Mononuclear cell (primary cell): ENCODE results near the gene C6orf62. TPM values are rescaled to one million over a fixed set of nuclear protein-coding genes. Genes with fewer than 3 reads are reported as not detected.
A peak's percentile ranks its signal among the peaks of the same experiment; 100 is the strongest.
"Not testable (repeated sequence)": the region's sequence is repeated elsewhere in the genome, so short reads cannot be mapped to it uniquely, and the experiment has no call there.

Experiments used
- H3K27me3 ChIP-seq: 2 replicates; pipeline ENCODE4 v1.6.0; 2011; ENCODE audit warnings: low read length, control low read depth; ENCODE audit not compliant: insufficient read depth
- H3K4me1 ChIP-seq: 2 replicates; pipeline ENCODE4 v1.5.1; 2011; ENCODE audit warnings: mild to moderate bottlenecking, low read length, control low read depth; ENCODE audit not compliant: insufficient read depth
- H3K4me3 ChIP-seq: 2 replicates; pipeline ENCODE4 v1.5.1; 2011; ENCODE audit warnings: mild to moderate bottlenecking, low read length, moderate library complexity
- H3K9me3 ChIP-seq: 2 replicates; pipeline ENCODE4 v1.5.1; 2011; ENCODE audit warnings: low read depth, mild to moderate bottlenecking, control low read depth, low read length
- total RNA-seq: library from RNA; depleted of rRNA; stranded (reverse); fragments of >200 nt; gene quantifications from one replicate; pipeline ENCODE4 v1.2.3, GENCODE V29; 2012

C6orf62 gene
- total RNA-seq, 1 donor = 81.6 TPM

GRCh38 chr6:24670492-24670891 lies 48.5 kb downstream of the C6orf62 start:
- not testable (repeated sequence) for H3K27me3 ChIP-seq, H3K9me3 ChIP-seq
- peaks cover 26% of the 10 kb centered on the region for H3K4me1 ChIP-seq

GRCh38 chr6:24668997-24669361 lies 50.0 kb downstream of the C6orf62 start:
- Histone ChIP-seq H3K4me3 (no peak overlapping the region), H3K9me3 (no peaks in the 10 kb centered on the region), H3K4me1 (peaks cover 41% of the 10 kb centered on the region), H3K27me3 (no peaks in the 10 kb centered on the region)

More at GRCh38 chr6:24670492-24670891, 48.5 kb downstream of the C6orf62 start:
- H3K4me3 ChIP-seq = not testable (repeated sequence)

- H3K4me3 ChIP-seq, H3K27me3 ChIP-seq: not testable (repeated sequence)
- H3K4me1 ChIP-seq = peaks cover 42% of the 10 kb centered on the region
Measured at GRCh38 chr6:24668066-24668996, 50.6 kb downstream of the C6orf62 start.

GRCh38 chr6:24667378-24667803 lies 51.6 kb downstream of the C6orf62 start:
- H3K4me3 ChIP-seq = peak overlapping the region; percentile 95
- no peaks in the 10 kb centered on the region for H3K27me3 ChIP-seq
- H3K4me1 ChIP-seq = peaks cover 42% of the 10 kb centered on the region
- no peaks in the 10 kb centered on the region for H3K9me3 ChIP-seq

More at GRCh38 chr6:24668066-24668996, 50.6 kb downstream of the C6orf62 start:
- H3K9me3 ChIP-seq = not testable (repeated sequence)

- Histone ChIP-seq H3K27me3 (no peaks in the 10 kb centered on the region), H3K4me3 (peak within 1 kb of the TSS; percentile 95), H3K4me1 (peaks cover 42% of the 10 kb centered on the region), H3K9me3 (no peaks in the 10 kb centered on the region)
Measured at GRCh38 chr6:24666641-24667377, 52.1 kb downstream of the C6orf62 start, which contains the start of the genes ACOT13 and TDP2. Gene ACOT13 (plus strand): TSS chr6:24667077. CDS start chr6:24667264, 187 bp downstream. Gene TDP2 (minus strand): TSS chr6:24666899. CDS start chr6:24666862, 37 bp downstream.

GRCh38 chr6:24666097-24666640 lies 52.8 kb downstream of the C6orf62 start:
- peaks cover 42% of the 10 kb centered on the region for H3K4me1 ChIP-seq
- peak overlapping the region; percentile 95 for H3K4me3 ChIP-seq
- no peaks in the 10 kb centered on the region for H3K9me3 ChIP-seq
- no peaks in the 10 kb centered on the region for H3K27me3 ChIP-seq

- Histone ChIP-seq H3K27me3 (no peaks in the 10 kb centered on the region), H3K9me3 (no peaks in the 10 kb centered on the region), H3K4me1 (peaks cover 46% of the 10 kb centered on the region), H3K4me3 (no peak overlapping the region)
Measured at GRCh38 chr6:24664046-24664987, 54.6 kb downstream of the C6orf62 start.

GRCh38 chr6:24663189-24663588 lies 55.8 kb downstream of the C6orf62 start:
- no peaks in the 10 kb centered on the region for H3K9me3 ChIP-seq
- no peaks in the 10 kb centered on the region for H3K27me3 ChIP-seq
- H3K4me1 ChIP-seq = peaks cover 47% of the 10 kb centered on the region
- no peak overlapping the region for H3K4me3 ChIP-seq

GRCh38 chr6:24662236-24662635 lies 56.7 kb downstream of the C6orf62 start:
- H3K27me3 ChIP-seq = no peaks in the 10 kb centered on the region
- H3K9me3 ChIP-seq = no peaks in the 10 kb centered on the region
- H3K4me1 ChIP-seq = peaks cover 37% of the 10 kb centered on the region
- no peak overlapping the region for H3K4me3 ChIP-seq

GRCh38 chr6:24661759-24662158 lies 57.2 kb downstream of the C6orf62 start:
- H3K4me1 ChIP-seq = peaks cover 37% of the 10 kb centered on the region
- H3K9me3 ChIP-seq, H3K4me3 ChIP-seq, H3K27me3 ChIP-seq: not testable (repeated sequence)

- Histone ChIP-seq H3K4me1 (peaks cover 28% of the 10 kb centered on the region), H3K4me3 (no peak overlapping the region), H3K27me3 (no peaks in the 10 kb centered on the region), H3K9me3 (no peaks in the 10 kb centered on the region)
Measured at GRCh38 chr6:24660105-24660504, 58.8 kb downstream of the C6orf62 start.

- Histone ChIP-seq H3K9me3 (no peaks in the 10 kb centered on the region), H3K4me3 (no peak overlapping the region), H3K4me1 (peaks cover 23% of the 10 kb centered on the region), H3K27me3 (no peaks in the 10 kb centered on the region)
Measured at GRCh38 chr6:24659561-24659960, 59.4 kb downstream of the C6orf62 start.

GRCh38 chr6:24658573-24659560 lies 60.1 kb downstream of the C6orf62 start:
- no peaks in the 10 kb centered on the region for H3K27me3 ChIP-seq
- H3K4me3 ChIP-seq = no peak overlapping the region
- H3K9me3 ChIP-seq = no peaks in the 10 kb centered on the region
- H3K4me1 ChIP-seq = peaks cover 16% of the 10 kb centered on the region
